C4-2B (cell line): ENCODE results near the gene KRTAP19-1.

Source experiments
- H3K27ac ChIP-seq: fragments of 450-650 bp; 2 replicates; pipeline ENCODE4 v1.5.1; 2017
- CTCF ChIP-seq: fragments of 450-650 bp; conservative IDR thresholded peaks from 2 replicates; pipeline ENCODE4 v1.5.1; 2017; ENCODE audit warnings: mild to moderate bottlenecking
- ZFX ChIP-seq: fragments of 450-650 bp; IDR thresholded peaks from 2 replicates; pipeline ENCODE4 v1.6.1; 2017

KRTAP19-1 gene

GRCh38 chr21:30430170-30430655 lies 50.0 kb downstream of the KRTAP19-1 start, which contains the start of gene KRTAP13-4:
KRTAP13-4 (plus strand) TSS chr21:30430220; CDS start chr21:30430276, 56 bp downstream.
- H3K27ac ChIP-seq = no peak within 1 kb of the TSS
- TF ChIP-seq ZFX (no peak), CTCF (no peak)
